Keratinocyte (primary cell): ENCODE results near the gene SCMH1. TPM values are rescaled to one million over a fixed set of nuclear protein-coding genes. Genes with fewer than 3 reads are reported as not detected.

Experiments
- DNase-seq: peaks from one replicate; pipeline ENCODE4 v3.0.0-alpha.2; 2011; ENCODE audit warnings: low read depth, missing footprints, low spot score
- FAIRE-seq: peaks from 2 replicates; lab custom pipeline; 2011; peaks lifted over from hg19 to GRCh38; lab: Jason Lieb, UNC
- H2AFZ ChIP-seq: 2 replicates; pipeline ENCODE4 v1.6.0; 2012; ENCODE audit warnings: low read length, control low read depth, inconsistent platforms; ENCODE audit not compliant: control insufficient read depth
- H3K27ac ChIP-seq: 2 replicates; pipeline ENCODE4 v1.5.1; 2011; ENCODE audit warnings: low read length; ENCODE audit not compliant: control insufficient read depth, insufficient read depth
- H3K27me3 ChIP-seq: 3 replicates; pipeline ENCODE4 v1.6.0; 2011; ENCODE audit warnings: low read length; ENCODE audit not compliant: control insufficient read depth, insufficient read depth; ENCODE audit errors: extremely low read depth
- H3K36me3 ChIP-seq, 2 experiments: 2 replicates in 1 of 2; 3 replicates in 1 of 2; pipeline ENCODE4 v1.5.1; 2011; ENCODE audit warnings: low read length in 2 of 2, mild to moderate bottlenecking in 1 of 2; ENCODE audit not compliant: control insufficient read depth in 2 of 2, insufficient read depth in 2 of 2; ENCODE audit errors: extremely low read depth in 1 of 2
- H3K4me1 ChIP-seq: 3 replicates; pipeline ENCODE4 v1.5.1; 2011; ENCODE audit warnings: low read length; ENCODE audit not compliant: control insufficient read depth, insufficient read depth; ENCODE audit errors: extremely low read depth
- H3K4me2 ChIP-seq: 3 replicates; pipeline ENCODE4 v1.6.0; 2011; ENCODE audit warnings: low read depth, low read length; ENCODE audit not compliant: control insufficient read depth, insufficient read depth; ENCODE audit errors: extremely low read depth
- H3K4me3 ChIP-seq, 3 experiments: fragments of 200-600 bp in 1 of 3; sonication (generic) in 1 of 3; 2 replicates in 2 of 3; 3 replicates in 1 of 3; pipeline ENCODE4 v1.5.1; 2011 to 2016; ENCODE audit warnings: low read length in 3 of 3, mild to moderate bottlenecking in 3 of 3, control low read depth in 2 of 3, inconsistent platforms in 1 of 3, low read depth in 1 of 3, mixed read lengths in 1 of 3, mixed run types in 1 of 3, moderate library complexity in 1 of 3; ENCODE audit not compliant: control insufficient read depth in 2 of 3, insufficient read depth in 2 of 3; ENCODE audit errors: extremely low read depth in 1 of 3
- H3K79me2 ChIP-seq: 2 replicates; pipeline ENCODE4 v1.6.0; 2012; ENCODE audit warnings: low read length; ENCODE audit not compliant: control insufficient read depth, insufficient read depth
- H3K9ac ChIP-seq: 3 replicates; pipeline ENCODE4 v1.6.0; 2011; ENCODE audit warnings: low read length; ENCODE audit not compliant: control insufficient read depth, insufficient read depth; ENCODE audit errors: extremely low read depth
- H3K9me1 ChIP-seq: 3 replicates; pipeline ENCODE4 v1.6.0; 2011; ENCODE audit warnings: low read length; ENCODE audit not compliant: control insufficient read depth, insufficient read depth; ENCODE audit errors: extremely low read depth
- H3K9me3 ChIP-seq: 2 replicates; pipeline ENCODE4 v1.5.1; 2012; ENCODE audit warnings: low read depth, low read length; ENCODE audit not compliant: control insufficient read depth
- H4K20me1 ChIP-seq: 3 replicates; pipeline ENCODE4 v1.6.0; 2011; ENCODE audit warnings: low read length; ENCODE audit not compliant: control insufficient read depth, insufficient read depth; ENCODE audit errors: extremely low read depth
- CTCF ChIP-seq, 3 experiments: IDR thresholded peaks in 1 of 3; conservative IDR thresholded peaks in 1 of 3; optimal IDR thresholded peaks in 1 of 3; 2 replicates in 2 of 3; 3 replicates in 1 of 3; pipeline versions ENCODE3 to v1.5.1; 2011; ENCODE audit warnings: low read length in 3 of 3, mild to moderate bottlenecking in 3 of 3, moderate library complexity in 2 of 3, control low read depth in 1 of 3, inconsistent platforms in 1 of 3; ENCODE audit not compliant: insufficient read depth in 2 of 3; ENCODE audit errors: extremely low read depth in 1 of 3
- EZH2 ChIP-seq: IDR thresholded peaks from one replicate; pipeline ENCODE4 v1.6.1; 2012; ENCODE audit warnings: inconsistent platforms, mild to moderate bottlenecking, low read length, moderate library complexity
- dilution Hi-C: fragments of 300-500 bp; cut with MboI; formaldehyde crosslinking; loops from one replicate; pipeline ENCODE4 v1.7.0; 2020; ENCODE audit warnings: low sequenced_read_pairs; ENCODE audit not compliant: extremely low pct_ligation_motif_present
- polyA plus RNA-seq, 5 experiments: library from polyadenylated mRNA; depleted of rRNA in 3 of 5; stranded (reverse) in 3 of 5; stranded (forward) in 1 of 5; unstranded in 1 of 5; fragments of >200 nt; gene quantifications; 1 replicate in 1 of 5; 2 replicates in 3 of 5; 3 replicates in 1 of 5; pipeline versions ENCODE4 v1.2.1 to v1.2.3, GENCODE V29; 2011 to 2012; ENCODE audit warnings: missing spikeins in 2 of 5, low read depth in 1 of 5, low replicate concordance in 1 of 5

The SCMH1 gene
- polyA plus RNA-seq, 1 donor (not counting 4 experiments of a cell fraction or from before 2014, with no cell fraction given): 29.9 TPM

GRCh38 chr1:41235893-41236292 lies 6.2 kb downstream of the SCMH1 start:
- Histone ChIP-seq H3K9me3 (no peaks in the 10 kb centered on the region), H3K4me3 (no peak overlapping the region), H2AFZ (no peak overlapping the region), H4K20me1 (no peaks in the 10 kb centered on the region), H3K36me3 (no peaks in the 10 kb centered on the region), H3K4me2 (no peak overlapping the region), H3K27ac (no peak overlapping the region), H3K4me1 (peaks cover 20% of the 10 kb centered on the region), H3K9me1 (no peaks in the 10 kb centered on the region), H3K9ac (no peak overlapping the region), H3K27me3 (no peaks in the 10 kb centered on the region), H3K79me2 (peaks cover 10% of the 10 kb centered on the region)
- TF ChIP-seq CTCF (optimal IDR thresholded peaks at IDR 0.05 in 1 of 3, IDR thresholded peaks at IDR 0.05 in 1 of 3, conservative IDR thresholded peaks at IDR 0.05 in 1 of 3; ENCODE audit: extremely low read depth in 1 of 3, insufficient read depth in 2 of 3, low read length in 3 of 3): no peak
- TF ChIP-seq EZH2: no peak
- DNase-seq (no peak), FAIRE-seq (no peak)
- dilution Hi-C loops: no loop called here

- dilution Hi-C loops: no loop called here
- no peak overlapping the region for H3K4me3 ChIP-seq
- H3K4me1 ChIP-seq: peaks cover 10% of the 10 kb centered on the region
- H3K36me3 ChIP-seq: no peaks in the 10 kb centered on the region
- no peaks in the 10 kb centered on the region for H4K20me1 ChIP-seq
- peaks cover 12% of the 10 kb centered on the region for H3K79me2 ChIP-seq
- no peak for TF ChIP-seq EZH2
- TF ChIP-seq CTCF (optimal IDR thresholded peaks at IDR 0.05 in 1 of 3, IDR thresholded peaks at IDR 0.05 in 1 of 3, conservative IDR thresholded peaks at IDR 0.05 in 1 of 3; ENCODE audit: extremely low read depth in 1 of 3, insufficient read depth in 2 of 3, low read length in 3 of 3): no peak
- H3K27ac ChIP-seq: no peak overlapping the region
- peak overlapping the region; percentile 23 for H3K4me2 ChIP-seq
- no peaks in the 10 kb centered on the region for H3K9me1 ChIP-seq
- DNase-seq: no peak
- no peaks in the 10 kb centered on the region for H3K27me3 ChIP-seq
- no peak overlapping the region for H3K9ac ChIP-seq
- FAIRE-seq: no peak
- no peak overlapping the region for H2AFZ ChIP-seq
- no peaks in the 10 kb centered on the region for H3K9me3 ChIP-seq
Observed at GRCh38 chr1:41233708-41234107, 8.4 kb downstream of the SCMH1 start.
